Gastroesophageal sphincter (tissue), 3 donors: ENCODE data around the gene CLPTM1L.

ENCODE experiments used
- POLR2A ChIP-seq, 2 donors: fragments of 450-650 bp; IDR thresholded peaks; one replicate each; pipeline ENCODE4 v1.6.1; 2017; ENCODE audit warnings: antibody characterized with exemption in 2 of 2, mild to moderate bottlenecking in 2 of 2, moderate library complexity in 1 of 2
- POLR2AphosphoS5 ChIP-seq: sonication (generic); formaldehyde crosslinking; IDR thresholded peaks from one replicate; pipeline ENCODE4 v1.6.1; 2017; ENCODE audit warnings: antibody characterized with exemption
- TF ChIP-seq, protein P1 (sequence below), 4 experiments: fragments of 200-600 bp in 2 of 4; fragments of 450-650 bp in 2 of 4; sonication (generic) in 1 of 4; IDR thresholded peaks; one replicate each; pipeline ENCODE4 v1.5.1; 2017 to 2019; ENCODE audit warnings: antibody characterized with exemption in 4 of 4, mild to moderate bottlenecking in 2 of 4, moderate library complexity in 2 of 4

DNA sequence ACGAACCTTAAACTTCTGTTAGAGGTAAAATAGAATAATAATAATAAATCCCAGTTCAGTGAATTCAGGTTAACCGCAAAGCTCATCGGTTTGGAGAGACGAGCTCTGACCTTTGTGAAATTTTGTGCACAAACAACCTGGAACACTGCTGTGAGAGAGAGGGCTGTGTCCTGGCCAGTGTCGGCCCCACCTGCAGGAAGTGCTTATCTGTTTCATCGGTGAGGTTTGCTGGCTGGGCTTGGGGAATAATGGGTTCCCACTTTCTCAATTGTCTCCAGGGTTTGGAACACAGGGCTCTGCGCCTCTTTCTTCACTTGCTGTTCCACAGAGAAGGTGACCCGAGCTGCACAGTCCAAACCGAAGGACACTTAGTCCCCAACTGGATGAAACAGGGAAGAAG is 19.3 kb upstream of the CLPTM1L start:
- TF ChIP-seq, protein P1, sequence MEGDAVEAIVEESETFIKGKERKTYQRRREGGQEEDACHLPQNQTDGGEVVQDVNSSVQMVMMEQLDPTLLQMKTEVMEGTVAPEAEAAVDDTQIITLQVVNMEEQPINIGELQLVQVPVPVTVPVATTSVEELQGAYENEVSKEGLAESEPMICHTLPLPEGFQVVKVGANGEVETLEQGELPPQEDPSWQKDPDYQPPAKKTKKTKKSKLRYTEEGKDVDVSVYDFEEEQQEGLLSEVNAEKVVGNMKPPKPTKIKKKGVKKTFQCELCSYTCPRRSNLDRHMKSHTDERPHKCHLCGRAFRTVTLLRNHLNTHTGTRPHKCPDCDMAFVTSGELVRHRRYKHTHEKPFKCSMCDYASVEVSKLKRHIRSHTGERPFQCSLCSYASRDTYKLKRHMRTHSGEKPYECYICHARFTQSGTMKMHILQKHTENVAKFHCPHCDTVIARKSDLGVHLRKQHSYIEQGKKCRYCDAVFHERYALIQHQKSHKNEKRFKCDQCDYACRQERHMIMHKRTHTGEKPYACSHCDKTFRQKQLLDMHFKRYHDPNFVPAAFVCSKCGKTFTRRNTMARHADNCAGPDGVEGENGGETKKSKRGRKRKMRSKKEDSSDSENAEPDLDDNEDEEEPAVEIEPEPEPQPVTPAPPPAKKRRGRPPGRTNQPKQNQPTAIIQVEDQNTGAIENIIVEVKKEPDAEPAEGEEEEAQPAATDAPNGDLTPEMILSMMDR (IDR thresholded peaks at IDR 0.05), result no peak
- TF ChIP-seq POLR2AphosphoS5 (no peak), POLR2A (IDR thresholded peaks at IDR 0.05) (no peak)
